Erythroblast (primary cell): ENCODE measurements around the gene SCN8A.

ENCODE experiments used
- GATA1 ChIP-seq: IDR thresholded peaks from 2 replicates; pipeline ENCODE4 v1.6.1; 2011; ENCODE audit warnings: low read depth, mild to moderate bottlenecking, control low read depth, low read length, moderate library complexity
- POLR2A ChIP-seq: IDR thresholded peaks from 2 replicates; pipeline ENCODE4 v1.6.1; 2011; ENCODE audit warnings: mild to moderate bottlenecking, low read length

- no peak for TF ChIP-seq POLR2A
- no peak for TF ChIP-seq GATA1
Observed at GRCh38 chr12:51812871-51813270, 221.8 kb downstream of the SCN8A start.
